Endothelial cell of umbilical vein (primary cell): ENCODE data around the gene SKAP1. TPM values are rescaled to one million over a fixed set of nuclear protein-coding genes. Genes with fewer than 3 reads are reported as not detected.

Source experiments
- BruUV-seq: library from RNA; stranded (reverse); fragments of 400-500 nt; replicated peaks from 2 replicates; lab custom pipeline; 2021; lab: Mats Ljungman, UMichigan
- CTCF ChIA-PET: fragments of 300-600, 350-600 bp; sonication (Branson Sonifier 250); formaldehyde crosslinking; loops from one replicate; lab custom pipeline; 2021; ENCODE audit warnings: antibody characterized with exemption, inconsistent platforms; lab: Charles Lee
- POLR2A ChIA-PET: fragments of 300-600, 350-600 bp; sonication (Branson Sonifier 250); formaldehyde crosslinking; loops from one replicate; lab custom pipeline; 2021; ENCODE audit warnings: antibody characterized with exemption, inconsistent platforms; lab: Charles Lee
- DNase-seq: peaks from one replicate; pipeline ENCODE4 v3.0.0-alpha.2; 2011; ENCODE audit warnings: low read depth, low spot score
- FAIRE-seq: peaks from 2 replicates; lab custom pipeline; 2011; peaks lifted over from hg19 to GRCh38; lab: Jason Lieb, UNC
- H2AFZ ChIP-seq: 2 replicates; pipeline ENCODE4 v1.6.0; 2012; ENCODE audit warnings: low read depth, low read length, control low read depth, inconsistent platforms
- H3K27ac ChIP-seq: 2 replicates; pipeline ENCODE4 v1.5.1; 2011; ENCODE audit warnings: low read depth, mild to moderate bottlenecking, control low read depth, low read length, moderate library complexity; ENCODE audit not compliant: insufficient read depth
- H3K27me3 ChIP-seq, 2 experiments: 2 replicates each; pipeline versions ENCODE4 v1.6.0 to v1.6.1; 2011; ENCODE audit warnings: low read length in 2 of 2, mixed read lengths in 1 of 2; ENCODE audit not compliant: control insufficient read depth in 2 of 2, insufficient read depth in 2 of 2
- H3K36me3 ChIP-seq, 2 experiments: 2 replicates in 1 of 2; 3 replicates in 1 of 2; pipeline ENCODE4 v1.5.1; 2011; ENCODE audit warnings: low read length in 2 of 2, mild to moderate bottlenecking in 1 of 2, moderate library complexity in 1 of 2; ENCODE audit not compliant: control insufficient read depth in 2 of 2, insufficient read depth in 2 of 2; ENCODE audit errors: extremely low read depth in 1 of 2
- H3K4me1 ChIP-seq: 3 replicates; pipeline ENCODE4 v1.5.1; 2011; ENCODE audit warnings: mild to moderate bottlenecking, low read length; ENCODE audit not compliant: control insufficient read depth, insufficient read depth; ENCODE audit errors: extremely low read depth
- H3K4me2 ChIP-seq: 2 replicates; pipeline ENCODE4 v1.6.1; 2011; ENCODE audit warnings: low read length, control low read depth, mixed read lengths; ENCODE audit not compliant: insufficient read depth
- H3K4me3 ChIP-seq, 3 experiments: fragments of 200-600 bp in 1 of 3; sonication (generic), shearing (Covaris generic) in 1 of 3; replicated peaks in 1 of 3; 2 replicates each; pipeline ENCODE4 v1.5.1; 2011 to 2016; ENCODE audit warnings: control low read depth in 3 of 3, low read length in 3 of 3, mild to moderate bottlenecking in 2 of 3, inconsistent platforms in 1 of 3, low read depth in 1 of 3, moderate library complexity in 1 of 3; ENCODE audit not compliant: insufficient read depth in 1 of 3
- H3K79me2 ChIP-seq: 2 replicates; pipeline ENCODE4 v1.6.0; 2012; ENCODE audit warnings: low read length, inconsistent platforms; ENCODE audit not compliant: control insufficient read depth, insufficient read depth
- H3K9ac ChIP-seq: replicated peaks from 2 replicates; pipeline ENCODE3; 2011; ENCODE audit warnings: low read length, control low read depth; ENCODE audit not compliant: insufficient read depth; ENCODE audit errors: extremely low read depth
- H3K9me1 ChIP-seq: replicated peaks from 3 replicates; pipeline ENCODE4 v1.6.0; 2011; ENCODE audit warnings: mild to moderate bottlenecking, low read length; ENCODE audit not compliant: control insufficient read depth, insufficient read depth; ENCODE audit errors: extremely low read depth
- H3K9me3 ChIP-seq: replicated peaks from 2 replicates; pipeline ENCODE4 v1.5.1; 2012; ENCODE audit warnings: low read length, inconsistent platforms; ENCODE audit not compliant: control insufficient read depth, insufficient read depth
- H4K20me1 ChIP-seq: replicated peaks from 2 replicates; pipeline ENCODE3; 2011; ENCODE audit warnings: mild to moderate bottlenecking, low read length; ENCODE audit not compliant: control insufficient read depth, insufficient read depth; ENCODE audit errors: extremely low read depth
- EZH2 ChIP-seq: IDR thresholded peaks from 2 replicates; pipeline ENCODE4 v1.6.1; 2012; ENCODE audit warnings: borderline replicate concordance, low read depth, mild to moderate bottlenecking, moderate library complexity, low read length, inconsistent platforms; ENCODE audit not compliant: severe bottlenecking
- FOS ChIP-seq: IDR thresholded peaks from 2 replicates; pipeline ENCODE4 v1.6.1; 2011; ENCODE audit warnings: mild to moderate bottlenecking, low read length, moderate library complexity, borderline replicate concordance; ENCODE audit not compliant: insufficient read depth
- GATA2 ChIP-seq: IDR thresholded peaks from 2 replicates; pipeline ENCODE4 v1.7.0; 2011; ENCODE audit warnings: low read depth, mild to moderate bottlenecking, moderate library complexity, mixed read lengths, low read length; ENCODE audit not compliant: insufficient read length, insufficient read depth
- JUN ChIP-seq: IDR thresholded peaks from 2 replicates; pipeline ENCODE4 v1.6.1; 2011; ENCODE audit warnings: borderline replicate concordance, low read depth; ENCODE audit not compliant: insufficient read length, insufficient read depth
- MYC ChIP-seq: IDR thresholded peaks from one replicate; pipeline ENCODE4 v1.6.1; 2011; ENCODE audit warnings: mild to moderate bottlenecking, low read depth, low read length
- POLR2A ChIP-seq: IDR thresholded peaks from 2 replicates; pipeline ENCODE4 v1.6.1; 2012; ENCODE audit warnings: low read depth, mild to moderate bottlenecking, control low read depth, low read length
- POLR2AphosphoS5 ChIP-seq: IDR thresholded peaks from 2 replicates; pipeline ENCODE4 v1.6.1; 2012; ENCODE audit warnings: low read depth, mild to moderate bottlenecking, control low read depth, low read length, moderate library complexity; ENCODE audit not compliant: insufficient read depth
- dilution Hi-C: fragments of 300-500 bp; cut with MboI; formaldehyde crosslinking; loops from one replicate; pipeline ENCODE4 v1.15.0; 2019; ENCODE audit warnings: low sequenced_read_pairs; ENCODE audit not compliant: extremely low pct_ligation_motif_present
- intact Hi-C: fragments of 100-400 bp; cut with micrococcal nuclease; formaldehyde crosslinking; loops from one replicate; pipeline ENCODE4 v1.10.0; 2022
- polyA plus RNA-seq, 4 experiments: library from polyadenylated mRNA; depleted of rRNA in 3 of 4; stranded (reverse) in 3 of 4; unstranded in 1 of 4; fragments of >200 nt; gene quantifications; 2 replicates each; pipeline versions ENCODE4 v1.2.1 to v1.2.3, GENCODE V29; 2011 to 2012; ENCODE audit warnings: missing spikeins in 1 of 4
- total RNA-seq: library from RNA; stranded (reverse); gene quantifications from 2 replicates; pipeline ENCODE4 v1.2.3, GENCODE V29; 2021
- TF ChIP-seq, protein P1 (sequence below): IDR thresholded peaks from 2 replicates; pipeline ENCODE4 v1.6.1; 2011; ENCODE audit not compliant: insufficient read depth, insufficient read length
- TF ChIP-seq, protein P2 (sequence below), 2 donors: IDR thresholded peaks; 1 replicate in 1 of 2; 2 replicates in 1 of 2; pipeline ENCODE4 v1.5.1; 2011; ENCODE audit warnings: low read length in 2 of 2, mild to moderate bottlenecking in 2 of 2, moderate library complexity in 2 of 2, control low read depth in 1 of 2, inconsistent platforms in 1 of 2, low read depth in 1 of 2; ENCODE audit not compliant: insufficient read depth in 1 of 2; ENCODE audit errors: extremely low read depth in 1 of 2

The SKAP1 gene
- total and polyA plus RNA-seq, 2 donors (not counting 3 experiments of a cell fraction or from before 2014, with no cell fraction given), result 0.75 TPM; not detected in 1

GRCh38 chr17:48388955-48389743 is 40.9 kb downstream of the SKAP1 start:
- Histone ChIP-seq H2AFZ (no peak overlapping the region), H3K4me1 (no peaks in the 10 kb centered on the region), H3K27me3 (peaks cover 49 to 74% of the 10 kb centered on the region in 2 experiments), H3K36me3 (no peaks in the 10 kb centered on the region), H3K4me3 (no peak overlapping the region), H3K9me1 (no peaks in the 10 kb centered on the region), H3K9ac (no peak overlapping the region), H3K79me2 (no peaks in the 10 kb centered on the region), H3K4me2 (no peak overlapping the region), H3K27ac (no peak overlapping the region), H4K20me1 (no peaks in the 10 kb centered on the region), H3K9me3 (no peaks in the 10 kb centered on the region)
- ChIA-PET CTCF (interaction anchor here (1.0 to 1.3 kb wide), 2 partner anchors 14 to 37 kb away, joined by 4 to 5 read pairs; no protein-coding TSS in a partner anchor), POLR2A (no interaction called here)
- FAIRE-seq (no peak), DNase-seq (no peak)
- no TSS peak for BruUV-seq
- intact Hi-C loops, result no loop called here
- TF ChIP-seq JUN (no peak), GATA2 (no peak), POLR2A (no peak), MYC (no peak), POLR2AphosphoS5 (no peak), EZH2 (no peak)
- TF ChIP-seq, protein P1, sequence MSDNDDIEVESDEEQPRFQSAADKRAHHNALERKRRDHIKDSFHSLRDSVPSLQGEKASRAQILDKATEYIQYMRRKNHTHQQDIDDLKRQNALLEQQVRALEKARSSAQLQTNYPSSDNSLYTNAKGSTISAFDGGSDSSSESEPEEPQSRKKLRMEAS, result no peak
- dilution Hi-C loops, result no loop called here

DNA sequence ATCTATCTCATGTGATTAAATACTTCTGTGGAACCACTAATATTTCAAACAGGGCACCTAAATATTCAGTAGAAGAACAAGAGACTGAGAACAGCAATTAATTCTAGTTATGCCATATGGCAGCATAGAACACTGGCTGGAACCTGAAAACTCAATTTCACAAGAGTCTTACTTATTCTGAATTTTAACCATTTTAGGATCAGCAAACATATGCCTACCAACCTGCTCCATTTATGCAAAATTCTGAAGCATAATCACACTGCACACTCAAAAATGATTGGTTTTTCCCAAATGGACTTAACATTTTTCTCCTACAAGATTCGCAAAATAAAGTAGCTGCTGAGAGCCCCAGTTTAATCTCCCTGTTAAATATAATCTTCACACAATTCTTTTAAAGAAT is 43.2 kb downstream of the SKAP1 start:
- CTCF ChIA-PET, result interaction anchor here (1.1 to 1.5 kb wide), 3 partner anchors 8 to 35 kb away, joined by 3 to 8 read pairs (median 3); no protein-coding TSS in a partner anchor
- Histone ChIP-seq H3K4me3 (no peak overlapping the region), H3K36me3 (no peaks in the 10 kb centered on the region), H3K4me2 (no peak overlapping the region), H2AFZ (no peak overlapping the region), H3K27me3 (peaks cover 58 to 78% of the 10 kb centered on the region in 2 experiments), H3K4me1 (no peaks in the 10 kb centered on the region), H3K9ac (no peak overlapping the region), H3K9me1 (no peaks in the 10 kb centered on the region), H3K9me3 (no peaks in the 10 kb centered on the region), H3K79me2 (no peaks in the 10 kb centered on the region), H3K27ac (no peak overlapping the region), H4K20me1 (no peaks in the 10 kb centered on the region)
- TF ChIP-seq FOS (no peak), JUN (no peak), GATA2 (no peak), POLR2A (no peak)
- TF ChIP-seq, protein P1, result no peak
- TF ChIP-seq, protein P2, sequence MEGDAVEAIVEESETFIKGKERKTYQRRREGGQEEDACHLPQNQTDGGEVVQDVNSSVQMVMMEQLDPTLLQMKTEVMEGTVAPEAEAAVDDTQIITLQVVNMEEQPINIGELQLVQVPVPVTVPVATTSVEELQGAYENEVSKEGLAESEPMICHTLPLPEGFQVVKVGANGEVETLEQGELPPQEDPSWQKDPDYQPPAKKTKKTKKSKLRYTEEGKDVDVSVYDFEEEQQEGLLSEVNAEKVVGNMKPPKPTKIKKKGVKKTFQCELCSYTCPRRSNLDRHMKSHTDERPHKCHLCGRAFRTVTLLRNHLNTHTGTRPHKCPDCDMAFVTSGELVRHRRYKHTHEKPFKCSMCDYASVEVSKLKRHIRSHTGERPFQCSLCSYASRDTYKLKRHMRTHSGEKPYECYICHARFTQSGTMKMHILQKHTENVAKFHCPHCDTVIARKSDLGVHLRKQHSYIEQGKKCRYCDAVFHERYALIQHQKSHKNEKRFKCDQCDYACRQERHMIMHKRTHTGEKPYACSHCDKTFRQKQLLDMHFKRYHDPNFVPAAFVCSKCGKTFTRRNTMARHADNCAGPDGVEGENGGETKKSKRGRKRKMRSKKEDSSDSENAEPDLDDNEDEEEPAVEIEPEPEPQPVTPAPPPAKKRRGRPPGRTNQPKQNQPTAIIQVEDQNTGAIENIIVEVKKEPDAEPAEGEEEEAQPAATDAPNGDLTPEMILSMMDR (IDR thresholded peaks at IDR 0.05; ENCODE audit: extremely low read depth in 1 of 2, insufficient read depth in 1 of 2, low read depth in 1 of 2, low read length in 2 of 2), result no peak
- no TSS peak for BruUV-seq
- intact Hi-C loops (no loop called here), dilution Hi-C loops (no loop called here)
- DNase-seq (no peak), FAIRE-seq (no peak)
- POLR2A ChIA-PET, result no interaction called here
